ENCODE data around the gene SAE1. TPM values are rescaled to one million over a fixed set of nuclear protein-coding genes. Genes with fewer than 3 reads are reported as not detected.

SAE1 gene
- total and polyA plus RNA-seq, 10 of the 15 experiments (the other 5 are each of a cell fraction or from before 2014, with no cell fraction given), result 62.0 to 246 (median 148) TPM

GRCh38 chr19:47203254-47203653 lies 72.6 kb downstream of the SAE1 start:
- no peaks in the 10 kb centered on the region for H3K27me3 ChIP-seq (replicated peaks in 1 of 2; ENCODE audit: control insufficient read depth in 2 of 2, insufficient read depth in 2 of 2, low read length in 1 of 2)
- in situ Hi-C loops (cut with MboI) (no loop called here), intact Hi-C loops (cut with micrococcal nuclease; ENCODE audit: unreplicated experiment) (no loop called here)
- H2AFZ ChIP-seq (ENCODE audit: control insufficient read depth, low read depth, low read length), result no peak overlapping the region
- no peak for TF ChIP-seq PAX8 (IDR thresholded peaks at IDR 0.05)
- TF ChIP-seq POLR2A (IDR thresholded peaks at IDR 0.05; ENCODE audit: low read depth, low read length), result no peak
- no peak for TF ChIP-seq KLF5 (IDR thresholded peaks at IDR 0.05; ENCODE audit: partially characterized antibody)
- no peak for TF ChIP-seq IKZF2 (IDR thresholded peaks at IDR 0.05)
- TF ChIP-seq POLR2AphosphoS2 (IDR thresholded peaks at IDR 0.05; ENCODE audit: low read depth, low read length), result no peak
- TF ChIP-seq RAD51 (IDR thresholded peaks at IDR 0.05), result no peak
- TF ChIP-seq NFIC (IDR thresholded peaks at IDR 0.05; ENCODE audit: low read depth, low read length), result no peak
- TF ChIP-seq FOXK2 (IDR thresholded peaks at IDR 0.05), result no peak
- no peak for TF ChIP-seq ZSCAN29 (IDR thresholded peaks at IDR 0.05)
- no peak for TF ChIP-seq MXI1 (IDR thresholded peaks at IDR 0.05; ENCODE audit: low read depth, low read length)
- no peak for TF ChIP-seq ETV6 (conservative IDR thresholded peaks at IDR 0.05 in 1 of 2, IDR thresholded peaks at IDR 0.05 in 1 of 2; ENCODE audit: borderline replicate concordance in 1 of 2, low read depth in 1 of 2)
- ChIA-PET POLR2A (no interaction called here), RAD21 (ENCODE audit: unreplicated experiment) (no interaction called here), CTCF (no interaction called here), SMC1A (ENCODE audit: uncharacterized antibody, unreplicated experiment) (no interaction called here)
- H3K79me2 ChIP-seq (ENCODE audit: control insufficient read depth, insufficient read depth, low read length), result no peaks in the 10 kb centered on the region
- DNase-seq (ENCODE audit: low read depth, low spot score), result no peak
- no peak for FAIRE-seq
- H3K9ac ChIP-seq (ENCODE audit: control insufficient read depth, insufficient read depth, low read length), result no peak overlapping the region
- BruUV-seq (replicated peaks), result no TSS peak
- no peak overlapping the region for H3K27ac ChIP-seq (ENCODE audit: control insufficient read depth, insufficient read depth)
- no peaks in the 10 kb centered on the region for H3K4me1 ChIP-seq (ENCODE audit: control insufficient read depth, insufficient read depth, low read length)
- H3K36me3 ChIP-seq (ENCODE audit: control insufficient read depth in 2 of 2, insufficient read depth in 2 of 2, low read length in 1 of 2), result peaks cover 31 to 32% of the 10 kb centered on the region in 2 experiments
- no peak for ATAC-seq
- no peaks in the 10 kb centered on the region for H4K20me1 ChIP-seq (ENCODE audit: control insufficient read depth, insufficient read depth)
- no peaks in the 10 kb centered on the region for H3K9me3 ChIP-seq (replicated peaks; ENCODE audit: control insufficient read depth, insufficient read depth, low read length)
- no peak overlapping the region for H3K4me3 ChIP-seq
- H3K4me2 ChIP-seq (ENCODE audit: control insufficient read depth, insufficient read depth), result no peak overlapping the region
- 99% methylated on average over 3 of the region's 3 CpGs for WGBS (ENCODE audit: insufficient coverage, insufficient replicate concordance, low lambda C conversion rate, missing lambda C conversion rate)

All from GM12878 (cell line).